GM12872 (cell line): Measurements from ENCODE around the gene EEIG1.

Source experiments
- CTCF ChIP-seq: IDR thresholded peaks from 3 replicates; pipeline ENCODE4 v1.5.1; 2011; ENCODE audit warnings: low read depth, mild to moderate bottlenecking, low read length, moderate library complexity; ENCODE audit not compliant: insufficient read depth

The EEIG1 gene

GRCh38 chr9:127993721-127994120, 12.9 kb upstream of the EEIG1 start:
- no peak for TF ChIP-seq CTCF

- no peak for TF ChIP-seq CTCF
These were observed 11.0 kb upstream of the EEIG1 start for GRCh38 chr9:127991757-127992274.

- no peak for TF ChIP-seq CTCF
These were observed 10.4 kb upstream of the EEIG1 start for GRCh38 chr9:127991017-127991756.

GRCh38 chr9:127990554-127990953, 9.8 kb upstream of the EEIG1 start:
- TF ChIP-seq CTCF: no peak

- no peak for TF ChIP-seq CTCF
These were observed 8.3 kb upstream of the EEIG1 start for GRCh38 chr9:127989094-127989493.

- no peak for TF ChIP-seq CTCF
These were observed 6.4 kb upstream of the EEIG1 start for GRCh38 chr9:127987103-127987614.

GRCh38 chr9:127985011-127985410, 4.2 kb upstream of the EEIG1 start:
- TF ChIP-seq CTCF: no peak
